GM12892 (cell line): Measurements from ENCODE around the gene LBHD2.

Experiments
- POLR2A ChIP-seq: IDR thresholded peaks from 2 replicates; pipeline ENCODE4 v1.6.1; 2011; ENCODE audit warnings: low read depth, low read length, control low read depth
- POLR2AphosphoS5 ChIP-seq: IDR thresholded peaks from 2 replicates; pipeline ENCODE4 v1.6.1; 2011; ENCODE audit warnings: low read depth, low read length, control low read depth

DNA sequence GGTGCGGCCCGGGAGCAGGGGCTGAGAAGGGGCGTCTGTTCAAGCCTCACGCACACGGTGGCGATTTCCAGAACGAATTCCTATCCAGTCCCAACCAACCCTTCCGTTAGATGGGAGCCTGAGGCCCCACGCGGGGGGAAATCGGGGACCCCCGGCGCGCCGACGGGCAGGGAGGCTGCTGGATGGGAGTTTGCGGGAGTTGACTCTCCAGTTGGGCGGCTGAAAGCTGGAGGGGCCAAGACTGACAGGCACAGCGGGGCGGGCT lies 20.3 kb downstream of the LBHD2 start:
- TF ChIP-seq POLR2AphosphoS5: no peak
- TF ChIP-seq POLR2A: no peak
